WTC11 (cell line): ENCODE results near the gene SIGLEC1. TPM values are rescaled to one million over a fixed set of nuclear protein-coding genes. Genes with fewer than 3 reads are reported as not detected.

Experiments used
- ATAC-seq: fragments of 200-7000 bp; cut with Tn5 transposase; 2 replicates; pipeline ENCODE4 v1.10.0; 2021; ENCODE audit warnings: mild to moderate bottlenecking, moderate library complexity
- CTCF ChIA-PET: fragments of 300-600 bp; sonication (Branson Sonifier 250); formaldehyde crosslinking; loops from one replicate; lab custom pipeline; 2021; ENCODE audit warnings: antibody characterized with exemption; lab: Charles Lee
- POLR2A ChIA-PET: fragments of 350-600 bp; sonication (Branson Sonifier 250); formaldehyde crosslinking; loops from one replicate; lab custom pipeline; 2021; ENCODE audit warnings: antibody characterized with exemption; lab: Charles Lee
- DNase-seq: peaks from one replicate; pipeline ENCODE4 v3.0.0; 2021; ENCODE audit warnings: low spot score
- H3K27ac Mint-ChIP-seq: 2 replicates; pipeline ENCODE4 v1.8.0; 2021; ENCODE audit warnings: mixed read lengths
- H3K27me3 Mint-ChIP-seq: 2 replicates; pipeline ENCODE4 v1.8.0; 2021; ENCODE audit warnings: low read depth, mild to moderate bottlenecking, moderate library complexity, mixed read lengths
- H3K36me3 Mint-ChIP-seq: 2 replicates; pipeline ENCODE4 v1.8.0; 2021; ENCODE audit warnings: mixed read lengths
- H3K4me1 Mint-ChIP-seq: 2 replicates; pipeline ENCODE4 v1.8.0; 2022; ENCODE audit warnings: mixed read lengths
- H3K4me3 Mint-ChIP-seq: 2 replicates; pipeline ENCODE4 v1.8.0; 2021; ENCODE audit warnings: mild to moderate bottlenecking, moderate library complexity, mixed read lengths
- H3K9me3 Mint-ChIP-seq: 2 replicates; pipeline ENCODE4 v1.8.0; 2021; ENCODE audit warnings: mixed read lengths
- GABPB1 ChIP-seq: sonication (generic); formaldehyde crosslinking; IDR thresholded peaks from 2 replicates; pipeline ENCODE4 v1.8.1; 2023; ENCODE audit warnings: mild to moderate bottlenecking, missing genetic modification reagents
- GRHL2 ChIP-seq: fragments of 250-450 bp; sonication (Bioruptor Pico); IDR thresholded peaks from 2 replicates; pipeline ENCODE4 v1.8.0; 2022; ENCODE audit warnings: mild to moderate bottlenecking, moderate library complexity; ENCODE audit not compliant: insufficient replicate concordance, severe bottlenecking
- HMGA2 ChIP-seq: fragments of 250-450 bp; sonication (Bioruptor Pico); IDR thresholded peaks from 2 replicates; pipeline ENCODE4 v1.4.0; 2021; ENCODE audit warnings: mild to moderate bottlenecking, moderate library complexity
- IRF2 ChIP-seq: sonication (generic); formaldehyde crosslinking; IDR thresholded peaks from 2 replicates; pipeline ENCODE4 v1.8.0; 2022; ENCODE audit warnings: low read depth, missing genetic modification reagents, borderline replicate concordance
- NR1H2 ChIP-seq: sonication (generic); formaldehyde crosslinking; IDR thresholded peaks from 2 replicates; pipeline ENCODE4 v1.9.0; 2021; ENCODE audit warnings: mild to moderate bottlenecking, moderate library complexity, missing genetic modification reagents
- ZNF219 ChIP-seq: sonication (generic); formaldehyde crosslinking; IDR thresholded peaks from 2 replicates; pipeline ENCODE4 v1.8.0; 2023; ENCODE audit warnings: missing genetic modification reagents, mild to moderate bottlenecking, borderline replicate concordance
- total RNA-seq: library from RNA; stranded (reverse); gene quantifications from 3 replicates; pipeline ENCODE4 v1.2.3, GENCODE V29; 2021
- TF ChIP-seq, protein P1 (sequence below): sonication (generic); formaldehyde crosslinking; IDR thresholded peaks from 2 replicates; pipeline ENCODE4 v1.8.1; 2023; ENCODE audit warnings: mild to moderate bottlenecking, missing genetic modification reagents
- TF ChIP-seq, protein P2 (sequence below): sonication (generic); formaldehyde crosslinking; IDR thresholded peaks from 2 replicates; pipeline ENCODE4 v1.8.0; 2023; ENCODE audit warnings: missing genetic modification reagents, mild to moderate bottlenecking, borderline replicate concordance
- TF ChIP-seq, protein P3 (sequence below): fragments of 250-450 bp; sonication (Bioruptor Pico); IDR thresholded peaks from 2 replicates; pipeline ENCODE4 v1.9.0; 2021; ENCODE audit warnings: mild to moderate bottlenecking, borderline replicate concordance
- TF ChIP-seq, protein P4 (sequence below): sonication (generic); formaldehyde crosslinking; IDR thresholded peaks from 2 replicates; pipeline ENCODE4 v1.8.0; 2022; ENCODE audit warnings: mild to moderate bottlenecking, missing genetic modification reagents
- TF ChIP-seq, protein P5 (sequence below): sonication (generic); formaldehyde crosslinking; IDR thresholded peaks from 2 replicates; pipeline ENCODE4 v1.8.0; 2022; ENCODE audit warnings: mild to moderate bottlenecking, missing genetic modification reagents
- TF ChIP-seq, protein P6 (sequence below): fragments of 250-450 bp; sonication (Bioruptor Pico); IDR thresholded peaks from 2 replicates; pipeline ENCODE4 v1.9.0; 2021; ENCODE audit warnings: mild to moderate bottlenecking
- TF ChIP-seq, protein P7 (sequence below): sonication (generic); formaldehyde crosslinking; IDR thresholded peaks from 2 replicates; pipeline ENCODE4 v1.8.1; 2022; ENCODE audit warnings: mild to moderate bottlenecking, missing genetic modification reagents, moderate library complexity, borderline replicate concordance
- TF ChIP-seq, protein P8 (sequence below): fragments of 250-450 bp; sonication (Bioruptor Pico); conservative IDR thresholded peaks from 2 replicates; pipeline ENCODE4 v1.9.0; 2021; ENCODE audit warnings: mild to moderate bottlenecking
- TF ChIP-seq, protein P9 (sequence below): fragments of 250-450 bp; sonication (Bioruptor Pico); IDR thresholded peaks from 2 replicates; pipeline ENCODE4 v1.8.0; 2021; ENCODE audit warnings: mild to moderate bottlenecking

Gene SIGLEC1
- total RNA-seq, 1 experiment from 2014 or later: 0.04 TPM

DNA sequence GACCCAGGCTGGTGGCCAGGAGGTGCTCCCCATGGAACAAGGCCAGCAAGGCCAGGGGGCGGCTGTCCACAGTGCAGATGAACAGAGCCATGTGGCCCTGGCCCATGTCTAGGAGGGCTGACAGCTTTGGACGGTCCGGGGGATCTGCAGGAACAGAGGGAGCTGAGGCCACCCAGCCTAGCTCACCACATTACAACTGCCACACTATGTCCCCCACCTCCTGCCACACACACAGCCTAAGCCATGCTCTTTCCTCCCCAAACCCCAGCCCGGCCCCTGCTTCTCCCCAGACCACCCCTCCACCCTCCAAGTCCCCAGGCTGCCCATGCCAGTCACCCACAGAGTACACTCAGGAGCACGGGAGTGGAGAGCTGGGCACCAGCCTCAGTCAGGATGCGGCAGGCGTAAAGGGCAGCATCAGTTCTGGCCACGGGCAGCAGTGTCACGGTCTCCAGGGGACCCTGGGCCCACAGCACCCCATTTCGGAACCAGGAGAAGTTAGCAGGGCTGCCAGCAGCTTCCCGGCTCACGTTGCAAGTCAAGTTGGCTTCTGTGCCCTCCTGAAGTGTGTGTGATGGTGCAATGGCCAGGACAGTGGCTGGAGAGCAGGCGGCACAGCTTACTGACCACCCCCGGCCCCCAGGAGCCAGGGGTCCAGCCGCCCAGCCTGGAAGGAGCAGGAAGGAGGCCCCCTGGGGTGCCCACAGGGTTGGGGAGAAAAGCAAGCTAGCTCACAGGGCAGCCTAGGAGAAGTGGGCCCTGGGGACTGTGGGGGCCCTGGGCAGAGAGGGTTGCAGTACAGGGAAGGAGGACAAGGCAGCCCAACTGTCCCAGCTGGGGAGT lies 15.4 kb downstream of the SIGLEC1 start:
- ATAC-seq (no peak), DNase-seq (no peak)
- CTCF ChIA-PET: interaction anchor here (0.6 to 8.0 kb wide), 32 partner anchors 8 to 134 kb away, joined by 3 to 70 read pairs (median 6); partner anchors contain the start of genes ADAM33, ADISSP, GFRA4 and HSPA12B
- Mint-ChIP-seq H3K4me3 (no peak overlapping the region), H3K9me3 (no peaks in the 10 kb centered on the region), H3K27me3 (no peaks in the 10 kb centered on the region), H3K4me1 (no peaks in the 10 kb centered on the region), H3K36me3 (no peaks in the 10 kb centered on the region), H3K27ac (no peak overlapping the region)
- POLR2A ChIA-PET: no interaction called here
- TF ChIP-seq GRHL2 (no peak), NR1H2 (CRISPR knock-in tag) (no peak), IRF2 (CRISPR knock-in tag) (no peak), HMGA2 (no peak), GABPB1 (CRISPR knock-in tag) (no peak), ZNF219 (CRISPR knock-in tag) (no peak)
- TF ChIP-seq, protein P1, sequence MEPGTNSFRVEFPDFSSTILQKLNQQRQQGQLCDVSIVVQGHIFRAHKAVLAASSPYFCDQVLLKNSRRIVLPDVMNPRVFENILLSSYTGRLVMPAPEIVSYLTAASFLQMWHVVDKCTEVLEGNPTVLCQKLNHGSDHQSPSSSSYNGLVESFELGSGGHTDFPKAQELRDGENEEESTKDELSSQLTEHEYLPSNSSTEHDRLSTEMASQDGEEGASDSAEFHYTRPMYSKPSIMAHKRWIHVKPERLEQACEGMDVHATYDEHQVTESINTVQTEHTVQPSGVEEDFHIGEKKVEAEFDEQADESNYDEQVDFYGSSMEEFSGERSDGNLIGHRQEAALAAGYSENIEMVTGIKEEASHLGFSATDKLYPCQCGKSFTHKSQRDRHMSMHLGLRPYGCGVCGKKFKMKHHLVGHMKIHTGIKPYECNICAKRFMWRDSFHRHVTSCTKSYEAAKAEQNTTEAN (CRISPR knock-in tag): no peak
- TF ChIP-seq, protein P2, sequence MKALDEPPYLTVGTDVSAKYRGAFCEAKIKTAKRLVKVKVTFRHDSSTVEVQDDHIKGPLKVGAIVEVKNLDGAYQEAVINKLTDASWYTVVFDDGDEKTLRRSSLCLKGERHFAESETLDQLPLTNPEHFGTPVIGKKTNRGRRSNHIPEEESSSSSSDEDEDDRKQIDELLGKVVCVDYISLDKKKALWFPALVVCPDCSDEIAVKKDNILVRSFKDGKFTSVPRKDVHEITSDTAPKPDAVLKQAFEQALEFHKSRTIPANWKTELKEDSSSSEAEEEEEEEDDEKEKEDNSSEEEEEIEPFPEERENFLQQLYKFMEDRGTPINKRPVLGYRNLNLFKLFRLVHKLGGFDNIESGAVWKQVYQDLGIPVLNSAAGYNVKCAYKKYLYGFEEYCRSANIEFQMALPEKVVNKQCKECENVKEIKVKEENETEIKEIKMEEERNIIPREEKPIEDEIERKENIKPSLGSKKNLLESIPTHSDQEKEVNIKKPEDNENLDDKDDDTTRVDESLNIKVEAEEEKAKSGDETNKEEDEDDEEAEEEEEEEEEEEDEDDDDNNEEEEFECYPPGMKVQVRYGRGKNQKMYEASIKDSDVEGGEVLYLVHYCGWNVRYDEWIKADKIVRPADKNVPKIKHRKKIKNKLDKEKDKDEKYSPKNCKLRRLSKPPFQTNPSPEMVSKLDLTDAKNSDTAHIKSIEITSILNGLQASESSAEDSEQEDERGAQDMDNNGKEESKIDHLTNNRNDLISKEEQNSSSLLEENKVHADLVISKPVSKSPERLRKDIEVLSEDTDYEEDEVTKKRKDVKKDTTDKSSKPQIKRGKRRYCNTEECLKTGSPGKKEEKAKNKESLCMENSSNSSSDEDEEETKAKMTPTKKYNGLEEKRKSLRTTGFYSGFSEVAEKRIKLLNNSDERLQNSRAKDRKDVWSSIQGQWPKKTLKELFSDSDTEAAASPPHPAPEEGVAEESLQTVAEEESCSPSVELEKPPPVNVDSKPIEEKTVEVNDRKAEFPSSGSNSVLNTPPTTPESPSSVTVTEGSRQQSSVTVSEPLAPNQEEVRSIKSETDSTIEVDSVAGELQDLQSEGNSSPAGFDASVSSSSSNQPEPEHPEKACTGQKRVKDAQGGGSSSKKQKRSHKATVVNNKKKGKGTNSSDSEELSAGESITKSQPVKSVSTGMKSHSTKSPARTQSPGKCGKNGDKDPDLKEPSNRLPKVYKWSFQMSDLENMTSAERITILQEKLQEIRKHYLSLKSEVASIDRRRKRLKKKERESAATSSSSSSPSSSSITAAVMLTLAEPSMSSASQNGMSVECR (CRISPR knock-in tag): no peak
- TF ChIP-seq, protein P3, sequence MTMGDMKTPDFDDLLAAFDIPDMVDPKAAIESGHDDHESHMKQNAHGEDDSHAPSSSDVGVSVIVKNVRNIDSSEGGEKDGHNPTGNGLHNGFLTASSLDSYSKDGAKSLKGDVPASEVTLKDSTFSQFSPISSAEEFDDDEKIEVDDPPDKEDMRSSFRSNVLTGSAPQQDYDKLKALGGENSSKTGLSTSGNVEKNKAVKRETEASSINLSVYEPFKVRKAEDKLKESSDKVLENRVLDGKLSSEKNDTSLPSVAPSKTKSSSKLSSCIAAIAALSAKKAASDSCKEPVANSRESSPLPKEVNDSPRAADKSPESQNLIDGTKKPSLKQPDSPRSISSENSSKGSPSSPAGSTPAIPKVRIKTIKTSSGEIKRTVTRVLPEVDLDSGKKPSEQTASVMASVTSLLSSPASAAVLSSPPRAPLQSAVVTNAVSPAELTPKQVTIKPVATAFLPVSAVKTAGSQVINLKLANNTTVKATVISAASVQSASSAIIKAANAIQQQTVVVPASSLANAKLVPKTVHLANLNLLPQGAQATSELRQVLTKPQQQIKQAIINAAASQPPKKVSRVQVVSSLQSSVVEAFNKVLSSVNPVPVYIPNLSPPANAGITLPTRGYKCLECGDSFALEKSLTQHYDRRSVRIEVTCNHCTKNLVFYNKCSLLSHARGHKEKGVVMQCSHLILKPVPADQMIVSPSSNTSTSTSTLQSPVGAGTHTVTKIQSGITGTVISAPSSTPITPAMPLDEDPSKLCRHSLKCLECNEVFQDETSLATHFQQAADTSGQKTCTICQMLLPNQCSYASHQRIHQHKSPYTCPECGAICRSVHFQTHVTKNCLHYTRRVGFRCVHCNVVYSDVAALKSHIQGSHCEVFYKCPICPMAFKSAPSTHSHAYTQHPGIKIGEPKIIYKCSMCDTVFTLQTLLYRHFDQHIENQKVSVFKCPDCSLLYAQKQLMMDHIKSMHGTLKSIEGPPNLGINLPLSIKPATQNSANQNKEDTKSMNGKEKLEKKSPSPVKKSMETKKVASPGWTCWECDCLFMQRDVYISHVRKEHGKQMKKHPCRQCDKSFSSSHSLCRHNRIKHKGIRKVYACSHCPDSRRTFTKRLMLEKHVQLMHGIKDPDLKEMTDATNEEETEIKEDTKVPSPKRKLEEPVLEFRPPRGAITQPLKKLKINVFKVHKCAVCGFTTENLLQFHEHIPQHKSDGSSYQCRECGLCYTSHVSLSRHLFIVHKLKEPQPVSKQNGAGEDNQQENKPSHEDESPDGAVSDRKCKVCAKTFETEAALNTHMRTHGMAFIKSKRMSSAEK (CRISPR knock-in tag): no peak
- TF ChIP-seq, protein P4, sequence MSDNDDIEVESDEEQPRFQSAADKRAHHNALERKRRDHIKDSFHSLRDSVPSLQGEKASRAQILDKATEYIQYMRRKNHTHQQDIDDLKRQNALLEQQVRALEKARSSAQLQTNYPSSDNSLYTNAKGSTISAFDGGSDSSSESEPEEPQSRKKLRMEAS: no peak
- TF ChIP-seq, protein P5, sequence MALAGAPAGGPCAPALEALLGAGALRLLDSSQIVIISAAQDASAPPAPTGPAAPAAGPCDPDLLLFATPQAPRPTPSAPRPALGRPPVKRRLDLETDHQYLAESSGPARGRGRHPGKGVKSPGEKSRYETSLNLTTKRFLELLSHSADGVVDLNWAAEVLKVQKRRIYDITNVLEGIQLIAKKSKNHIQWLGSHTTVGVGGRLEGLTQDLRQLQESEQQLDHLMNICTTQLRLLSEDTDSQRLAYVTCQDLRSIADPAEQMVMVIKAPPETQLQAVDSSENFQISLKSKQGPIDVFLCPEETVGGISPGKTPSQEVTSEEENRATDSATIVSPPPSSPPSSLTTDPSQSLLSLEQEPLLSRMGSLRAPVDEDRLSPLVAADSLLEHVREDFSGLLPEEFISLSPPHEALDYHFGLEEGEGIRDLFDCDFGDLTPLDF (CRISPR knock-in tag): no peak
- TF ChIP-seq, protein P6, sequence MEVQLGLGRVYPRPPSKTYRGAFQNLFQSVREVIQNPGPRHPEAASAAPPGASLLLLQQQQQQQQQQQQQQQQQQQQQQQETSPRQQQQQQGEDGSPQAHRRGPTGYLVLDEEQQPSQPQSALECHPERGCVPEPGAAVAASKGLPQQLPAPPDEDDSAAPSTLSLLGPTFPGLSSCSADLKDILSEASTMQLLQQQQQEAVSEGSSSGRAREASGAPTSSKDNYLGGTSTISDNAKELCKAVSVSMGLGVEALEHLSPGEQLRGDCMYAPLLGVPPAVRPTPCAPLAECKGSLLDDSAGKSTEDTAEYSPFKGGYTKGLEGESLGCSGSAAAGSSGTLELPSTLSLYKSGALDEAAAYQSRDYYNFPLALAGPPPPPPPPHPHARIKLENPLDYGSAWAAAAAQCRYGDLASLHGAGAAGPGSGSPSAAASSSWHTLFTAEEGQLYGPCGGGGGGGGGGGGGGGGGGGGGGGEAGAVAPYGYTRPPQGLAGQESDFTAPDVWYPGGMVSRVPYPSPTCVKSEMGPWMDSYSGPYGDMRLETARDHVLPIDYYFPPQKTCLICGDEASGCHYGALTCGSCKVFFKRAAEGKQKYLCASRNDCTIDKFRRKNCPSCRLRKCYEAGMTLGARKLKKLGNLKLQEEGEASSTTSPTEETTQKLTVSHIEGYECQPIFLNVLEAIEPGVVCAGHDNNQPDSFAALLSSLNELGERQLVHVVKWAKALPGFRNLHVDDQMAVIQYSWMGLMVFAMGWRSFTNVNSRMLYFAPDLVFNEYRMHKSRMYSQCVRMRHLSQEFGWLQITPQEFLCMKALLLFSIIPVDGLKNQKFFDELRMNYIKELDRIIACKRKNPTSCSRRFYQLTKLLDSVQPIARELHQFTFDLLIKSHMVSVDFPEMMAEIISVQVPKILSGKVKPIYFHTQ: no peak
- TF ChIP-seq, protein P7, sequence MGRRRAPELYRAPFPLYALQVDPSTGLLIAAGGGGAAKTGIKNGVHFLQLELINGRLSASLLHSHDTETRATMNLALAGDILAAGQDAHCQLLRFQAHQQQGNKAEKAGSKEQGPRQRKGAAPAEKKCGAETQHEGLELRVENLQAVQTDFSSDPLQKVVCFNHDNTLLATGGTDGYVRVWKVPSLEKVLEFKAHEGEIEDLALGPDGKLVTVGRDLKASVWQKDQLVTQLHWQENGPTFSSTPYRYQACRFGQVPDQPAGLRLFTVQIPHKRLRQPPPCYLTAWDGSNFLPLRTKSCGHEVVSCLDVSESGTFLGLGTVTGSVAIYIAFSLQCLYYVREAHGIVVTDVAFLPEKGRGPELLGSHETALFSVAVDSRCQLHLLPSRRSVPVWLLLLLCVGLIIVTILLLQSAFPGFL (CRISPR knock-in tag): no peak
- TF ChIP-seq, protein P8, sequence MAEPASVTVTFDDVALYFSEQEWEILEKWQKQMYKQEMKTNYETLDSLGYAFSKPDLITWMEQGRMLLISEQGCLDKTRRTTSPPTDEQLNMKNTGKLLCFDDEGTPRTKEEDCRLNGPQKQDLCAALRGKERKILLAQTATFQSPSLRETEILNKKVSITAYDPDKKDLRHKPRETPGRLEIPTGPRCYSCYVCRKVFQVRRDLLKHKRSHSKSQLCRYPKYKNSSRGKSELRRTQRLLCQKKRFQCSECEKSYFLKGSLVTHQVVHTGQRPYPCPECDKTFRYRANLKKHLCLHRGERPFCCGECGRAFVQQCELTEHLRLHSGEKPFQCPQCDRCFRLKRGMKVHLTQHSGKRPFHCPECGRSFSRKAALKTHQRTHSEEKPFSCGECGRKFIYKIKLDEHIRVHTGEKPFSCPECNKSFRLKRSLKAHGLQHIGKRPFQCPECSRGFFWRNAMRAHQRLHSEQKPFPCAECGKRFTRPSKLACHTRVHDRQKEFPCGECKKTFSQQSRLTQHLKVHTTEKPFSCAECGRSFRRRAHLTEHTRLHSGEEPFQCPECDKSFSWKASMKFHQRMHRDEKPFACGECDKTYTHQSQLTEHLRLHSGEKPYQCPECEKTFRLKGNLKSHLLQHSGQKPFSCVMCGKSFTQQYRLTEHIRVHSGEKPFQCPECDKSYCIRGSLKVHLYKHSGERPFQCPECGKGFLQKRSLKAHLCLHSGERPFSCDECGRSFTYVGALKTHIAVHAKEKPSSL: no peak
- TF ChIP-seq, protein P9, sequence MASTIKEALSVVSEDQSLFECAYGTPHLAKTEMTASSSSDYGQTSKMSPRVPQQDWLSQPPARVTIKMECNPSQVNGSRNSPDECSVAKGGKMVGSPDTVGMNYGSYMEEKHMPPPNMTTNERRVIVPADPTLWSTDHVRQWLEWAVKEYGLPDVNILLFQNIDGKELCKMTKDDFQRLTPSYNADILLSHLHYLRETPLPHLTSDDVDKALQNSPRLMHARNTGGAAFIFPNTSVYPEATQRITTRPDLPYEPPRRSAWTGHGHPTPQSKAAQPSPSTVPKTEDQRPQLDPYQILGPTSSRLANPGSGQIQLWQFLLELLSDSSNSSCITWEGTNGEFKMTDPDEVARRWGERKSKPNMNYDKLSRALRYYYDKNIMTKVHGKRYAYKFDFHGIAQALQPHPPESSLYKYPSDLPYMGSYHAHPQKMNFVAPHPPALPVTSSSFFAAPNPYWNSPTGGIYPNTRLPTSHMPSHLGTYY (CRISPR knock-in tag): no peak
